HG02759 (cell line): Measurements from ENCODE around the gene SIGLEC12.
"Not testable (repeated sequence)": the region's sequence is repeated elsewhere in the genome, so short reads cannot be mapped to it uniquely, and the experiment has no call there.

Source experiments
- ATAC-seq: cut with Tn5 transposase; IDR thresholded peaks from one replicate; pipeline ENCODE4 v1.9.1; 2021; ENCODE audit warnings: mild to moderate bottlenecking, moderate library complexity; ENCODE audit not compliant: unreplicated experiment

Gene SIGLEC12

DNA sequence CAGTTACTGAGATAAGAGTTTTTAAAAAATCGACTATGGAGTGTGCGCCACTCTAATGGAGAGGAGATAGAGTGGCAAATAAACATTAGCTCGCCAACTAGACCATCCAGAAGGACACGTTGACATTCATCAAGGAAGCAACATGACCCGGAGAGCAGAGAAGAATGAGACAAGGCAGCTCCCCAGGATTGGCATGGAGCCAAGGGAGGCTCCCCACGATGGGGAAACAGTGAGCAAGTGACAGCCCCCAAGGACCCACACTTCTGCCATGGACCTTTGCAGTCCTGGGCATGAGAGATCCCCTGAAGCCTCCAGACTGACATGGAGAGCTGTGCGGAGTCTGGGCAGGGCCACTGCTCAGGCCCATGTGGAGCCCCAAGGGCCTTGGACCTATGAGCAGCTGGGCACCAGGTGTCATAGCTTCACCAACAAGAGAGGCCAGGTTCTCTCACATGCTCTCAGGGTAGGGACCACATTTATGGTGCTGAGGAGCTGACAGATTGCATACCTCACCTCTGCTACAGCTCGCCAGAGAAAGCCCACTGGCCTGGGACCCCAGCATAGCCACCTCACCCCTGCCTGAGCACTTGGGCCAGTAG, 23.2 kb upstream of the SIGLEC12 start:
- no peak for ATAC-seq

DNA sequence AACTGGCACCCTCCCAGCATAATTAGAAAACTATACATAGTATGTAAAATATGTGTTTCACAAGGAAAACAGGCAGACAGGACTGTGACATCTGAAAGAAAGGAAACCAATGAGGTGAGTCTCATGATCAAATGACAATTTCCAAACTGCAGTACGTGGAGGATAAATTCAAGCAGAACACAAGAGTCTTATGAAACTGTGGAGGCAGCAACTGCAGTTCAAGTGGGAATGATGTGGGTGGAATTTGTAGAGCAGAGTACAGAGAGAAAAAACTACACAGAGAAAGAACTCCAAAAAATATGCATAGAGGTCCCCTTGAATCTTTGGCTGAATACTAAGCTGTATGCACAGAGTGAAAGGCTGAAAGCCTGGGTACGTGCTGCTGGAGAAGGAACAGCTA, 20.2 kb upstream of the SIGLEC12 start:
- no peak for ATAC-seq

DNA sequence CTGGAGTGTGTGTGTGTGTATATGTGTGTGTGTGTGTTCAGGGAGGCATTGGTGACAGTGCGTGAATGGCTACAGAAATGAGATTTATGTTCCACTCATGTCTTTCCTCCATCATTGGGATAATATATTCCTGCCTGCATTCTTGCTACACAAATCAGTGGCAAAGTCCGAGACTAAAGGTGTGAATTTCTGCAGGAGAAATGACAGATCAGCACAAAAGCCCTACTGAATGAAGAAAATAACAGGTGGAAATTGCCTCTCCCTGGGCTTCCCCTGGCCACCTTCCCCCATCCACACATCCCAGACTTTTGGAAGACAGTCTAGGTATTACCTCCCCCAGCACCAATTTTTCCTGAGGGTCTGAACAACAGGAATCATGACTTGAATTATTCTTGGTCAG, 19.8 kb upstream of the SIGLEC12 start:
- ATAC-seq: no peak

DNA sequence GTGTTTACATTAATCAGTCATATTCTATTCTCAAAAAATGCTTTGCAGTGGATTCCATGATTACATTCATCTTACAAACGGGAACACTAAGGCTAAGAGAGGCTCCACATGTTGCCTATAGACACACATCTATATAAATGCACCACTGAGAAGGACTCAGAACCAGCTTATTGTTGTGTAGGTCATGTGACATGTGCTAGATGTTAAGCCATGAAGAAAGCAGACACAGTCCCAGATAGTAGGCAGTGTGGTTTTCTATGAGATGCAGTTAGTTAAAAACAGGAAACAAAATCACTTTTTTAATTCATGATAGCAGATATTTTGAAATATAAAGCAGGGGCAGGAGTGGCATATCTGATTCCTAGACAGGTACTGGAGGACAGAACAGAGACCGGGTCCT, 19.1 kb upstream of the SIGLEC12 start:
- ATAC-seq: no peak

DNA sequence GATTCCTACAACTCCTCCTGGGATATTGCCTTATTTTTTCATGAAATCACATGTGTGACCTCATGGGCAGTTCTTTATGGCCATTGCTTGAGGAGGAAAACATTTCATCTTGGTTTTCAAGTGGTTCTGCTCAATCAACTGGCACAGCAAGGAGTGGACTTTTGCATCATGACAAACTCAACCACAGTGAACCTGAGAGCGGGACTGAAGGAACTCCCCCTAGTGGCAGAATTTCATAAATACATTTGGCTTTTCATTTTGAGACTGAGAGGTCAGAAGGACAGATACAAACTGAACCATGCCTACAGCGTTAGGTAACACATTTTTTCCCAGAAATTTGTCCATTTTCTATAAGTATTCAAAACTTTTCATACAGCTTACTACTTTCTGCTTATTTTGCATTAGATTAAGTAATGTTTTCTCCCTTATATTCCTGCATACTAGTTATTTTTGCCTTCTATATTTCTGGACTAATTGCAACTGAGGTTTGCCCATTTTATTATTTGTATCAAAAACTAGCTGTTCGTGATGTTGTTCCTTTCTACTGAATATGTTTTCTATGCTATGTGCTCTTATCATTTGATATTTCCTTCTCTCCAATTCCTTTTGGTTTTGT, 13.4 kb upstream of the SIGLEC12 start:
- ATAC-seq: no peak

DNA sequence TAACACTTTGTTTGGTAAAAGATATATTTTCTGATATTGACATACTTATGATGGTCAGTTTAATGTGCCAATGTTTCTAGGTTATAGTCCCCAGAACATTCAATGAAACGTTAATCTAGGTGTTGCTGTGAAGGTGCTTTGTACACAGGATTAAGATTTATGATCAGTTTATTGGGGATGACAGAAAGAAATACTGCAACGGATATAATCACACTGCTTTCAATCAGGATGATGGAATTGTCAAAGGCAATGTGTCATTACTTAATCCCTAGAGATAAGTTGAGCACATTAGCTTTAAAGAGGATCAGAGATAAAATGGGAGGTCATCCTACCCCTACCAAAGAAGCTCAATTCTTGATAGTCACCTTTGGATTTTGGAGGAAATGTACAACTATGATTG, 12.4 kb upstream of the SIGLEC12 start:
- no peak for ATAC-seq

DNA sequence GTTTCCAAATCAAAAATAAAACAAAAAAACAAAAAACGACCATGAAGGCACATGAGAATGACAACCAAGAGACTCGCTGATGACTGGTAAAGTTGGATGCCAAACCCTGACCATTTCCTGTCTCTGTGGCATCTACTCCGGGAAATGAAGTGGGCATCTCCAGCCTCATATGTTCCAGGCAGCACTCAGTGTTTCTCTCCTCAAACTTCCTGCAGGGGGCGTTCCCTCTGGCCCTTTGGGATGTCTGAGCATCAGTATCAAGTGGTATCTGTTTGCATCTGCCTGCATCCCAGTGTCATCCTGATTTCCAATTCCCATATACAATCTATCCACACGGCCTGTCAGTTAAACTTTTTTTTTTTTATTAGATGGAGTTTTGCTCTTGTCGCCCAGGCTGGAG, 9.8 kb upstream of the SIGLEC12 start:
- no peak for ATAC-seq

DNA sequence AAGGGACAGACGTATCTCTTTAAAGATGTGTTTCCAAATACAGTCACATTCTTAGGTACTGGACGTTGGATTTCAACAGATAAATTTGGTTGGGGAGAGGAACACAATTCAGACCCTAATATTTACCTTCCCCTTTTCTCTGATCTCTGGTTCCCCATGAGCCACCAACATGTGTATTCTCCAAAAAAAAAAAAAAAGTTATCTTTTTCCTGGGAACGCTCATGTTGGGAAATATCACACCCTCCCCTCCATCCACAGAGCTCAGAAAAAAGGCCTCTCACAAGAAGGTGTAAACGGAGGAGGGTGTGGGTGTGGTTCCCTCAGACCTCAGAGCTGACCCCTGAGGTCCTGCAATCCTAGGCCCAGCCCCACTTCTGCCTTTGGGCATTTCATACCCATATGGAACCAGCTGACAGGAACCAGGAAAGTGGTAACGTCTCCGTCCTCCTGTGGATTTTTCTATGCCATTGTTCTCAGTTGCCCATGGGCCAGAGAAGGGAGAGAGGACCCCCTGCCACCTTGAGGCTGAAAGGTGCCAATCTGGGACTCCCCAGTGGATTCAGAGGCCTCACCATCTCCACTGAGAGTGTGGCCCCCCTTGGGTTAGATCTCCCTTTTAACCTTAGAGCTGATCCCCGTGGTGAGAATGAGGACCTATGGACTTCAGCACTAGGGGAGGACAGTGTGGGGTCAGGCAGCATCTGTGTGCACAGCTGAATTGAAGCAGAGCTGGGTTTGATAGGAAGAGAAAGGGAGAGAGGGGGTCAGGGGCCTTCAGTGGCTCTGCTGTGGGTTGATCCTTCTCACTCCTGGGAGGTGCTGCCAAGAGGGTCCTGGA, 8.4 kb upstream of the SIGLEC12 start:
- no peak for ATAC-seq

DNA sequence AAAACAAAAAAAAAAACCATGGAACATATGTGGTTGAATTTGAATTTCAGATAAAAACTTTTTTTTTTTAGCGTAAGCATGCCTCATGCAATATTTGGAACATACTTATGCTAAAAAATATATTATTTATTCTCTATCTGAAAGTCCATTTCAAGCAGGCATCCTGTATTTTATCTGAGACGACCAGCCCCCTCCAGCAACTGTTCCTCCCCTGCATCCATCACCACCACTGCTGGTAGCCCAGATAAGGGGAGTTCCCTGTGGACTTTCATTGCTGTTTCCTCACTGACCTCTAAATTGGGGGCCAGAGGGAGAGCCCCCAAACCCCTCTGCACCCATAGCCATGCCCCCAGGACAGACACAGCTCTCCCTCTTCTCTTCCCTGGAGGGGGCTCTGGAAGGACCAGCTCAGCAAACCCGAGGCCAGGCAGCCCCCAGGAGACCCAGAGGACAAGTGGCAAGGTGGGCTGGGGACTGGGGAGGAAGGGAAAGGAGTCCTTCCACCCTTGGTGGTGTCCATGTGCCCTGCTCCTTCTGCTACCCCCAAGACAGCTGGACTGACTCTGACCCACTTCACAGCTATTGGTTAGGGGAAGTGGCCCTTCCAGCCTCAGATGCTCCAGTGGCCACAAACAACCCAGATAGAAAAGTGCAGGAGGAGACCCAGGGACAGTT, 6.6 kb upstream of the SIGLEC12 start:
- no peak for ATAC-seq

DNA sequence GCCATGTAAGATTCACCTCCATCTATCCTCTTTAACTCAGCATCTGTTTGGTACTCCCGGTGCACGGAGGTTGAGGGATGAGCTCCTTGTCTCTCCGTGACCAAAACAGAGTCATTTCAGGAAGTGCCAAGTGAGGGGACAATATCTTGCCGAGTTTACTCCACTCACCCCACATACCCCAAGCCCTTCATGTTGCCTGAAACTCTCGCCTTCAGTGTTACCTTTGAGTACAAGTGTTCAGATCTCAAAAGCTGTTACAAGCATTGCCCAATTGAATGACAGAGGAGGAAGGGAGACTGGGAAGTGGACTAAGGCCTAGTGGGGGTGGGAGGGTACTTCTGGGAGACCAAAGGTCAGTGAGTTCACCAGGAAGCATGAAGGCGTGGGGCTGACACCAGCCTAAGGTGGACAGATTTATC, 6.0 kb upstream of the SIGLEC12 start:
- ATAC-seq: no peak

DNA sequence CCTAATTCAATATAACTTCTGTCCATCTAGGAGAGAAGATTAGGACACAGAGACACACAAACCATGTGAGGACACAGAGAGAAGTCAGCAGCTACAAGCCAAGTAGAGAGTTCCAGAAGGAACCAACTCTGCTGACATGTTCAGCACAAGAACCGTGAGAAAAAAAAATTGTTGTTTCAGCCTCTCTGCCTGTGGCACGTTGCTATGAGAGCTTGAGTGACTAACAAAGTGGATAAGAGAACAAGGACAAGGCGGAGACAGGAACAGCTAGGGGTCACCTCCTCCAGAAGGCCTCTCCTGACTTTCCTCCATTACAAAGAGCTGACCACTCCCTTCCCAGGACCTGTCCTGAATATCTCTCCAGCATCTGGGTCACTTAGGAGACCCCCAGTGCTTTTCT, 5.6 kb upstream of the SIGLEC12 start:
- ATAC-seq: no peak

DNA sequence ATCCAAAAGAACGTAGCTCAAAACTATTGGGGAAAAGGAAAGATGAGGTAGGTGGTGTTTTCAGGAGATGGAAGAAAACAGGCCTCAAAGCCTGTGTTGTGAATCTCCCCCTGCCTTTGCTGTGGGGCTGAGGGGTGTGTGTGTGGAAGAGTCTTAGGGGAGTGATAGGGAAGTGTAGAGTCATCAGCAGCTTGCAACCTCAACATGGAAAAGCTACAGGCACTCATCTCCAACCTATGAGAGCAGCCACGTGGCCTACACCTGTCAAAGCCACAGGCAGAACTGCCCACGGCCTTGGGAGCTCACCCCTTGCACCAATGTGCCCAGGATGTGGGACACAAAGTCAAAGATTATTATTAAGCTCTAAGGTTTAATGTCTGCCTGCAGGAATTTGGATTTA, 4.3 kb upstream of the SIGLEC12 start:
- no peak for ATAC-seq

DNA sequence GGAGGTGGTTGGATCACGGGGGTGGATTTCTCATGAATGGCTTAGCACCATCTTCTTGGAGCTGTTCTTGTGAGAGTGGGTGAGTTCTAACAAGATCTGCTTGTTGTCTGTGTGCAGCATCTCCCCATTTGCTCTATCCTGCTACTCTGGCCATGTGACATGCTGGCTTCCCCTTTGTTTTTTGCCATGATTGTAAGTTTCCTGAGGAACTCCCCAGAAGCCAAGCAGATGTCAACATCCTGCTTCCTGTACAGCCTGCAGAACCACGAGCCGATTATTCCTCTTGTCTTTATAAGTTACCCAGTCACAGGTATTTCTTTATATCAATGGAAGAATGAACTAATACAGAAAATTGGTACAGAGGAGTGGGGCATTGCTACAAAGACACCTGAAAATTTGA, 2.3 kb upstream of the SIGLEC12 start:
- ATAC-seq: no peak

DNA sequence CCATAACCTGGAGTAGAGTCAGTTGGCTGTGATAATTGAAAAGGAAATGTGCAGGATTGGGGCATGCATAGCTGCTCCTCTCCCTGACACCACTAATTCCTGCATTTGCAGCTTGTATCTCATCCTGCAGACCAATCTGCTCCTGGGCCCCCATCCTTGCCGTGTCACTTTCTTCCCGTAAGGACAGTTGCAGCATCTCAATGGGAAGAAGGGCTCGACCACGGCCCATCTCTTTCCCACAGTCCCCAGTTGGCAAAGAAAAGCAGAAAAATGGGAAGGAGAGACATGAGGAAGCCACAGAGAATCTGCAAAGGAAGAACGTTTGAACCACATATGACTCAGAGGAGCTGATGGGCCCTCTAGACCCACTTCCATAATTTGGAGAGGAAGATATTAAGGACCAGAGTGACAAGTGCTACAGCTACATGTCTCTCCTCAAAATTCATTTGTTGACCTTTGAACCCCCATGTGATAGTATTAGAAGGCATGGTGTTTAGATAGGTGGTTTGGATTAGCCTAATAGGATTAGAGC, 1.8 kb upstream of the SIGLEC12 start:
- ATAC-seq: no peak

DNA sequence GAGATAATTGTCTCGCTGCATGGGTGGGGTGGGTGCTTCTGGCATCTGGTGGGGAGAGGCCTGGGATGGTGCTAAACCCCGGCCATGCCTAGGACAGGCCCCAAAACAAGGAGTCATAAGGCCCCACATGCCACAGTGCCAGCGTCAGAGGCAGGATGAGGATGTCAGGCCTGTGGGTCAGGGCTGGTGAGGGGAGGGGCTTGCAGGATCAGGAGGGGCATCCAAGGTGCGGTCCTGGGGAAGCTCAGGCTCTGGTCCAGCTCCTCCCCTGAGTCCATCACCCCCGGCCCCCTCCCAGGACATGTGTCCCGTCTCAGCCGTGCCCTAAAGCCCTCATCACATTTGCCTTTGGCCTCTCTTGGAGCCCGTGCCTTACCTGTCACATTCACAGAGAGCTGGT, 669 bp downstream of the SIGLEC12 start:
- ATAC-seq: not testable (repeated sequence)

DNA sequence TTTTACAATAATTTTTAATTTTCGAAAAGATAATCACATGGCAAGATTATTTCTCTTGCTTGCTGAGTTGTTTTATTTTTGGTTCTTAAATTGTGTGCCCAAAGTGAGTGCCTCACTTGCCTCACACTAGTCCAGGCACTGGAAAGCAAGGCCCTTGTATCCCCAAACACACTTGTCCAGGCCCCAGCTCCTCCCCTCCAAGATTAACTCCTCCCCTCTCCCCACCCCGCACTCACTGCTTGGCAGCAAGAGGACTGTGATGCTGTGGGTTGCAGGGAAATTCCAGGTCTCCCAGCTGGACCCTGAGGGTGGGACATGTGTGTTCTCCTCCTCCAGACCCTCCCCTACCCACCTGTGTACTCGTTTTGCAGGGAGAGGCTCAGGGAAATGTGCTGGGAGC, 3.9 kb downstream of the SIGLEC12 start:
- ATAC-seq: no peak

DNA sequence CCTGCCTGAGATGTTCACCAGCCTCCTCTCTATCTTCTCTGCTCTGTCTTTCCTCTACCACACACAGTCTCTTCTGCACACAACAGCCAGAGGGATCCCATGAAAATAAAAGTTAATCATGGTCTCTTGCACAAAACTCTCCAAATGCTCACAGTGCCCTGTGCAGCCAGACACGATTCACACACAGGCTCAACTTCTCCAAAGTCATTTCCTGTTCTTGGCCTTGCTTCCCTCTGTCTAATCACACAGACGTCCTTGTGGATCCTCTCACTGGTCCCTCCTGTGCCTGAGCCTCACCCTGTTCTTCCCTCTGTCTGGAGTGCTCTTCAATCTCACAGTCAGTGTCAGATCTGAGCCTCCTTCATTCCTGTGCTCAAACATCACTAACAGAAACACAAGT, 7.8 kb downstream of the SIGLEC12 start:
- ATAC-seq: no peak

DNA sequence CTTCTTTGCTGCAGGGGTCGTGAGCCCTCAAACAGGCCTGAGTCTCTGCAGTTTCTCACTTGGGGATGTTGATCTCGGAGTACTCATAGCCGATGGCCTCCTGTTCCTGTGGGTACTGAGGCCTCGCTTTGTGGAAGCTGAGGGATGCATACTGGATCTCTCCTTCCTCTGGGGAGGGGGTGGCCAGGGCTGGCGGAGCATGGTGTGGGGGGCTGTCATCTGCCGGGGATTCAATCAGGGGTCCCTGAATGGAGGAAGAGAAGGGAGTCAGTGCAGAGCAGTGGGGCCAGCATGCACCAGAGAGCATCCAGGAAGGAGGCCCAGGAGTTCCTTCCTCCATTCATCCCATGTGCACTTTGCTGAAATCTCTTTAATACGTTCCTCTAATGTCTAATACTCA, 10.0 kb downstream of the SIGLEC12 start:
- no peak for ATAC-seq

DNA sequence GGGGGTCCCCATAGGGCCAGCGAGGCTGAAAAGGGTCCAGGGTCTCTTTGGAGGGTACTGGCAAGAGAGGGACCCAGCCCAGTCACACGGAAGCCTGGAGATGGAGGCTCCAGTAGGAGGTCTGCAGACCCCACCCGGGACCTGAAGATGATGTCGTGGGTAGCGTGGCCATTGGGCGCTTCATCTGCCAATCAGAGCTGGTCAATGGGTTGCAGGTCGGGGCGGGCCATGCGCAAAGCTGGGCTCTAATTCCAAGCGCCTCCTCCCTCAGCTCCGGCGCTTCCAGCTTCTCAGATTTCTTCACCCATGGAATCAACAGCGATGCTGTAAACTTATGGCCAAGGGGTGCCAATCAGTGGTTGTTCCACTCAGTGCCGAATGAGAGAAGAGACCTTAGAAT, 10.9 kb downstream of the SIGLEC12 start:
- ATAC-seq: no peak

DNA sequence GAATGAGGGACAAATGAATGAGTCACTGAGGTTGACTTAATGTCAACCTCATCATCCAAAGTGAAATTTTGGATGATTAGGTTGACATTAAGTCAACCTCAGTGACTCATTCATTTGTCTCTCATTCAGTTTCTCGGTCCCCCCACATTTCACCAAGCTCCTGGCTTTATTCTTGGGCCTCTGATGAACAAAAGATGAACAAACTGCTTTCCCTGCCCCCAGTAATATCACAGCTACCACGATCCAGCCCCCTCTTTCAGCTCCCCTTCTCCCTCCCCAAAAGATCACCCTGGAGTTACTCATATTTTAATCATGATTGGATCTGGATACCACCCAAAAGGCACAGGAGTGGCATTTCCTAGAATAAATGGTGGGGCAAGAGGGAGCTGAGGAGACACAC, 12.5 kb downstream of the SIGLEC12 start:
- ATAC-seq: no peak

DNA sequence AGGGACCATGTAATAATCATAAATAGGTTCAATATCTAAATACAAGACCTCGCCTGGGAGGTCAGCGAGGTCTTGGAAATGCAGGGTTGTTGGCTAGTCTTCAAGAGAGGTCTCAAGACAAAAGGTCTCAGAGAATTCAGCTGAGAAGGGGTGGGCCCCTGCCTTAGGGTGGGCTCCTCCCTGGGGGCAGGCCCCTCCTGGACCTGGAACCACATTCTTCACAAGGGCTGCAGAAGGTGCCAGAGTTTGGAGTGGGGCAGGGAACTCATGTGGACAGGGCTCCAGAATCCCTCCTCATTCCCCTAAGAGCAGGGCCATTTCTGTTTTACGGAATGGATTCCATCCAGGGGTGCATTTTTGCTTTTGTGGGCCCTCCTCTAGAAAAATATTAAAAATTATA, 13.1 kb downstream of the SIGLEC12 start:
- no peak for ATAC-seq
